Ovary (tissue), 3 donors: ENCODE data around the gene ATXN3.

Source experiments
- CTCF ChIP-seq, 3 donors: fragments of 450-650 bp in 2 of 3; fragments of 200-600 bp in 1 of 3; IDR thresholded peaks; one replicate each; pipeline versions ENCODE4 v1.5.1 to v1.8.0; 2016 to 2022; ENCODE audit warnings: antibody characterized with exemption in 3 of 3, mild to moderate bottlenecking in 1 of 3
- EP300 ChIP-seq: sonication (generic); formaldehyde crosslinking; IDR thresholded peaks from one replicate; pipeline ENCODE4 v1.6.1; 2017; ENCODE audit warnings: antibody characterized with exemption
- POLR2A ChIP-seq: fragments of 450-650 bp; IDR thresholded peaks from one replicate; pipeline ENCODE4 v1.6.1; 2017; ENCODE audit warnings: antibody characterized with exemption, mild to moderate bottlenecking, moderate library complexity
- donor health status: DM: no; HTN: no; CAD: no.

GRCh38 chr14:92049781-92050180 is 56.6 kb downstream of the ATXN3 start:
- TF ChIP-seq POLR2A (no peak), CTCF (IDR thresholded peaks at IDR 0.05) (no peak), EP300 (no peak)
